Measurements from ENCODE around the gene ARID1B.

The ARID1B gene

DNA sequence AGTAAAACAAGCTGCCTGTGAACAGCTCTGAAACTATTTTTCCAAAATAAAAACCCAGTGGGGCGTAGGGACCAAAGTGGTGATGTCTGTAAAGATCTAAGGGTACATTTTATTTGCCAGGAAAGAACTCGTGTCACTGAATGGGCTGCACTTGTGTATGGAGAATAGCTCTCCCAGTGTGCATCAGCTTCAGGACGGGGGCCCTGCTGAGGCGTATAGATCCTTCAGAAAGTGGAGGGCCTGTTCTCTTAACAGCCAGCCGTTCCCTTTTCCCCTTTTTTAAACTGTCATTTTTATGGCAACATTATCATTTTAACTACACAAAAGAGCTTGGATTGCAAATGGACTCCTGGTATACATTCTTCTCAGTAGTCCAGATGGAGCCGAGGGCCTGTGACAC is 408.8 kb downstream of the ARID1B start:
- no peak for DNase-seq (ENCODE audit: low read depth)

DNA sequence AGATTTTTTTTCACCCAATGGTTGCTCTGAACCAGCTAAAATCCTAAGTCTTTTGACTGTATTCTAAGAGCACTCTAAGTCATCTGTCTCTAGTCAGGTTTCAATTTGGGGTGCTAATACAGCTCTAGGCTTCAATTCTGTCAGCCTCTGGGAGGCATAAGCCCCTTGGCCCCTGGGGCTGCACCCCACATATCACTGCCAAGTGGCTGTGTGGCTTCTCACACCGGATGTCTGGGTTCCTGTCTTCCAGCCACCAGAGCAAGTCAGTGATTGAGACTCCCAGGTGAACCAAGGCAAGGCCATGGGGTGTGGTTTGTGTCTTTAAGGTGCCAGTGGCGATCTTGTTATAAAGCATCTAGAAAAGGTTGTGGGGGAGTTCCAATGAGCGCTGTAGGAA is 409.6 kb downstream of the ARID1B start:
- DNase-seq (ENCODE audit: low read depth) = no peak

DNA sequence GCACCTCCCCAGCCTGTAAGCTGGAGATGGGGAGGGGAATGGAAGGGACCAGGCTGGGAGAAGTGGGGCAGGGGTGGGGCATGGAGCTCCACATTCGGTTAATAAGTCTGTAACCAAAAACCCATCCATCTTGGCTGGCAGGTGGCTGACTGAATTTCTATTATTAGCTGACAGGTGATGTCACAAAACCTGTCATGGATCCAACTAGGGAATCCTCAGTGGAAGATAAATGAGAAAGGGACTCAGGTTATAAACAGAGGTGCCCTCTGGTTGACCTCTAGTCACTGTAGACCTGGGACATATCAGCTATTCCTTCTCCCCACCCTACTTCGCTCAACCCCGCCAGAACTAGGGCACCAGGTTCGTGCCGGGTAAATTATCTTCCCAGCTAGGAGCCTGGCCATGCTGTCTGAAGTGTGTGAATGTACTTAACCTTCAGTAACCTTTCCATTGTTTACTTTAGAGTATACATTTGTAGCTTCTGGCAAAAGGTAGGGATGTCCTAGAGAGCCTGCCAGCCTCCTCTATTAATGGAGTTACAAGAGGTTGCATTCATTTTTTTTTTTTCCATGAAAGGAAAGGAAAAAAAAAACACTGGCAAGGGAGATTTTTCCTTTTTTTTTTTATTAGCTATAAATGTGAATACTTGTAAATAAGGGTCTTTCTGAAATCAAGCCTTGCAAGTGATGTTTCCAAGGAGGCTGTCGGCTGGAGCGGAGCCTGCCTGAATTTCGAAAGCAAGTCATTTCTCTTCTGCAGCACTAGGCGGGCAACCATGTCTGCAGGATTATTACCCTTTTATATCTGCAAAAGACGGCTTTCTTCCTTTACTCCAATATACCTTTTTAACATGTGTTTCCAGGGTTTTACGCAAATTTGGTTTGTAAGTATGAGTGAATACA is 410.3 kb downstream of the ARID1B start:
- no peak for DNase-seq (ENCODE audit: low read depth)

DNA sequence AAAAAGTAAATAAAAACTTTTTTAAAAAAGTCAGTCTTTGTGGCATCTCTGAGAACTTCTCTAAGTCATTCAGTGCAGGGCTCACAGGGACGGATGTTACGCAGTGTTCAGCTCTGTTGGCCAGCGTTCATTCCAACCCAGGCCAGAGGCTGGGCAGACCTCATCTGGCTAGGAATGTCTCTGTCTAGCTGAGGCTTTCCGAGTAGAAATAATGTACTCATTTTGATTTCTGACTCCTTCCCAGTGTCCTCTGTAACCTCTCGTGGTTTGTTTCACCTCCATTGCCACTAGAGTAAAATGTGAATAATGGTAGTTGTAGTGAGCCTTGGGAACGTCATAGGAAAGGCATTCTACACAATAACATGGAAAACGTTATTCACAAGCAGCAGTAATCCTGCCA is 411.0 kb downstream of the ARID1B start:
- no peak for DNase-seq (ENCODE audit: low read depth)

DNA sequence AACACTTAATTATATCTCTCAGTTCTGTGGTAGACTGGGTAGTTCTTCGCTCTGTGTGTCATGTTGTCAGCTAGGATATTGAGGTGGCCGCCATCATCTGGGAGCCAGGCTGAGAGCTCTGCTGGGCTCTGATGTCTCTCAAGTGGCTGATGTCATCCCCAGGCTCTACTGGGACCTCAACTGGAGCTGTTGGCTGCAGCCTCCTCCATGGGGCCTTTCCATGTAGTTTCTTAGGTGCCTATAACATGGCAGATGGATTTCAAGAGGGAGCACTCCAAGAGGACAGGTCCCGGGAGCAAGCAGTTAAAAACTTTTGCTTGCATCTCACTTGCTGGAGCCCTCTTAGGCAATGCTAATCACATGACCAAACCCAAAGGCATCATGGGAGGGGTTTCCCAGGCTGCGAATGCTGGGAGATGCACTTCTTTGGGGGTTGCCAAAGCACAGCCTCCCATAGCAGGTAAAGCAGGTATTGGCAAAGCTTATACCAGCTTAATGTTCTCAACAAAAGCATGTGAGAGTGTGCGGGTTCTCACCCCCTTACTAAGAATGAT is 416.3 kb downstream of the ARID1B start:
- no peak for DNase-seq (ENCODE audit: low read depth)

DNA sequence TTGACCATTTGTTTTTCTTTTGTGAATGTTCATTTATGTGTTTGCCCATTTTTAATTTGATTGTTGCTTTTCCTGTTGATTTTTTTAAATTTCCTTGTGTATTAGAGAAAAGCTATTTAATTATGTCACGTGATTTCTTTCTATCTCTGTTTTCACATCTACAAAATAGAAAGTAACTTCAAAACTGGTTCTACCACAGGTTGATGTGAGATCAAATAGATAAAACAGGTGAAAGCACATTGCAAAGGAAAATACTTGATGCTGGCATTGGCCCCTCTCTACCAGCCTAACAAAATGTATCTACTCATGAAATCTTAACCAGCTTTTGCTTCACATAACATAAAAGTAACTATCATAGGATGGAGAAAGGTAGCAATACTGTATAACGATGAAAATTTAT is 416.9 kb downstream of the ARID1B start:
- no peak for DNase-seq (ENCODE audit: low read depth)

DNA sequence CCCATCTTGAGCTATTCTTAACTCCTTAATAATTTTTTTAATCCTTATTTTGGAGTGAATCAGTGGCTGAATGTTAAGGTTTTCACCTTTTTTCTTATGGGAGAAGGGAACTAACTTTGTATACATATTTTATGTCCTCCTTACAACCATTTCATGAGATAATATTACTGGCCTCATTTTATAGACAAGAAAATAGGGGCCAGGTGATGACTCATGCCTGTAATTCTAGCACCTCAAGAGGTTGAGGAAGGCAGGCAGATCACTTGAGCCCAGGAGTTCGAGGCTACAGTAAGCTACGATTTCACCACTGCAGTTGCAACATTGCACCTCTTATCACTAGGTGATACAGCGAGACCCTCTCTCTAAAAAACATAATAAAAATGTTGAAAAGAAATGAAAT is 417.5 kb downstream of the ARID1B start:
- DNase-seq (ENCODE audit: low read depth) = no peak

DNA sequence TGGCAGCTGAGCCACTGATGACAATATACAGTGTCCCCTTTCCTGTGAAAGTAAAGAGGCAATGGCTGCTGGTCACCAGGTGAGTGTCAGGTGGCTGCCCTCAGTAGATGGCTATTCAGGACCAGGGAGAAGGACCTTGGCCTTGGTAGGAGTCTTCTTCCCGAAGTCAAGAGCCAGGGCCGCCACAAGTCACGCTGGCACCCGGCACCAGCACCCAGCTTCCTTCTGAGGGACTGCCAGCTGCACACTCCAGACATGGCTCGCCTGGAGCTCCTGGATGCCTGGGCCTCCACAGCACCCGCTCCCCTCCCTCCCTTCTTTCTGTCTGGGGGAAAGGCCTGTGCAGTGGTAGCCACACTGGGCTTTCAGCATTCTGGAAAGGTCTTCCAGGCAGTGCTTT is 419.2 kb downstream of the ARID1B start:
- no peak for DNase-seq (ENCODE audit: low read depth)

DNA sequence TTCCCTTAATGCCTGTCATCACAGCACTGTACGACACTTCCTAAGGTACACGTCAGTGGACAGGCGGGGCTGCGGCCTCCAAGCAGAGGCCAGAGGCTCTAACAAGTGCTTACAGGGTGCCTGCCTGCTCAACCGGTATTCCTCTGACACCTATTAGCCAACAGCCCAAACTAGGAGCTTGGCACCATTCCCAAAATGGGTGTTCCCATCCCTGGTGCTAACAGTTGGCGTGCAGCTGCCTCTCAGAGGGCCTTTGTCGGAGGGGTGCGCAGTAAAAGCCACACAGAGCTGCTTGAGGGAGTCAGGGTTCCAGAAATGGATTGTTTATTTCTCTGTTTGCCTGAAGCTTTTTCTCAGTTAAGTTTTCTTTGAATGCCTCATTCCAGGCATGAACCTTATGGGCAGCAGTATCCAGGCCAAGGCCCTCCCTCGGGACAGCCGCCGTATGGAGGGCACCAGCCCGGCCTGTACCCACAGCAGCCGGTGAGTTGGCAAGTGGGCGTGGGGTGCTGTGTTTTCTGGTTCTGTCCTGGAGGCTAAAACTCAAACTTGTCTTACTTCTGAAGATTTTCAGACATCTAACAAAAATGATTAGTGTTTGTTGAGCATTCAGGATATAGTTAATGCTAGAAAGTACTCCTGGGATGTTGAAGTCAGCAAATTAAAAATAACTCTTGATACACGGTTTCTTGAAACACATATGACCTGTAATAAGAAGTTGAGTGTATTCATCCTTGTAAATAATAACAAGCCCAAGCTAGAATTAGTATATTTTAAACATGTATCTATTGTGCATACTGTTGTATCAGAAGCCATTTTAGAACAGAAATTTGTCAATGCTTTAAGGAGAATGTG is 421.5 kb downstream of the ARID1B start:
- no peak for DNase-seq (ENCODE audit: low read depth)

DNA sequence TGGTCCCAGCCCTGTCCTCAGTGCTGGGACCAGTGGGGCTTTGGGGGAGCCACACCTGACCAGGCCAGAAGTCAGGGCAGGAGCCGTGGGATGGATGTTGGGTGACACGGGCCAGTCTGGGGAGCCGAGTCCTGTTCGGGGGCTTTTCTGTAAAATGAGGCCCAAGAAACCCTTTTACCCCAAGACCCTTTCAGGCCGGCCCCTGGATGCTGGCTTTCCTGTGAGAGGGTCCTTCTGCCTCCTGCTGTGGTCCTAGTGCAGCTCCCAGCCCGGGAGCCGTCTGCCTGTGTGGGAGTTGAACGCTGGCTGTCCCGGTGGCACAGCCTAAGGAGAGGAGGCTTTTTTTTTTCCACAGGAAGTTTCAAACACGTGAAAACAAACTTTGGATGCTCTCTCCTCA is 422.9 kb downstream of the ARID1B start:
- no peak for DNase-seq (ENCODE audit: low read depth)

DNA sequence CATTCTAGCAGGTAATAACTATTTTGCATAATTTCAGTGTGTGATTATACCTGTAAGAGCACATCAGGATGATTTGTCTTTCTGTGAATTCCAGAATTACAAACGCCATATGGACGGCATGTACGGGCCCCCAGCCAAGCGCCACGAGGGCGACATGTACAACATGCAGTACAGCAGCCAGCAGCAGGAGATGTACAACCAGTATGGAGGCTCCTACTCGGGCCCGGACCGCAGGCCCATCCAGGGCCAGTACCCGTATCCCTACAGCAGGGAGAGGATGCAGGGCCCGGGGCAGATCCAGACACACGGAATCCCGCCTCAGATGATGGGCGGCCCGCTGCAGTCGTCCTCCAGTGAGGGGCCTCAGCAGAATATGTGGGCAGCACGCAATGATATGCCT is 423.4 kb downstream of the ARID1B start:
- DNase-seq (ENCODE audit: low read depth) = no peak

DNA sequence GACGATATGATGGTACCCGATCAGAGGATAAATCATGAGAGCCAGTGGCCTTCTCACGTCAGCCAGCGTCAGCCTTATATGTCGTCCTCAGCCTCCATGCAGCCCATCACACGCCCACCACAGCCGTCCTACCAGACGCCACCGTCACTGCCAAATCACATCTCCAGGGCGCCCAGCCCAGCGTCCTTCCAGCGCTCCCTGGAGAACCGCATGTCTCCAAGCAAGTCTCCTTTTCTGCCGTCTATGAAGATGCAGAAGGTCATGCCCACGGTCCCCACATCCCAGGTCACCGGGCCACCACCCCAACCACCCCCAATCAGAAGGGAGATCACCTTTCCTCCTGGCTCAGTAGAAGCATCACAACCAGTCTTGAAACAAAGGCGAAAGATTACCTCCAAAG is 423.9 kb downstream of the ARID1B start:
- no peak for DNase-seq (ENCODE audit: low read depth)

DNA sequence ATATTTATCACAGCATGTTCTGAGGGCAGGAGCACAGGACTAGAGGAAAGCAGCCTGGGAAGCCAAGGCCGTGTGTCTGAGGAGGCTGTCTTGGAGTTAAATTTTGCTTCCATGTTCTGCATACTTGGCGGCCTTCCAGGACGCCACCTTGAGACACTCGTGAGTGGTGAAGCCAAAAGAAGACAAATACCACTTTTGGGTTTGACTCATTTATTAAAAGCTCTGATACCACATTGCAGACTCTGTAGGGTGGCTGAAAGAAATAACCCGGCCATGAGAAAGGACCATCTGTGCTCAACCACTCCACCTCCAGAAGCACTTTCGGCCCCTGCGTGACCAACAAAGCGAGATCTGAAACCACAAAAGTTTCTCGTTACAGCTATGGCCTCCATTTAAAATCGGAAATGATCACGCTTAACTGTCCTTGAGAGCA is 426.1 kb downstream of the ARID1B start:
- DNase-seq (ENCODE audit: low read depth) = no peak

DNA sequence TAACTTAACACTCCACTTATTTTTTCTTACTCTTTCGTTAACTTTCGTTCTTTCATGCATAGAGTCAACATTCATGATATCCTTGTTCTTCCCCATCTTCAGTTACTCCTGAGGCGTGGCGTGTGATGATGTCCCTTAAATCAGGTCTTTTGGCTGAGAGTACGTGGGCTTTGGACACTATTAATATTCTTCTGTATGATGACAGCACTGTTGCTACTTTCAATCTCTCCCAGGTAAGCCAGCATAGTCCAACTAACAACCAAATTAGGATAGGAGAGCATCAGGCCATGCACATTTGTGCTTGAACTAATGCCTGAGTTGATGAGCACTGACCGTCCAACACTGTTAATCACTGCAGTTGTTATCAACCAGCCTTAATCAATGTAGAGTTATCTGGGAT is 426.6 kb downstream of the ARID1B start:
- DNase-seq (ENCODE audit: low read depth) = no peak

DNA sequence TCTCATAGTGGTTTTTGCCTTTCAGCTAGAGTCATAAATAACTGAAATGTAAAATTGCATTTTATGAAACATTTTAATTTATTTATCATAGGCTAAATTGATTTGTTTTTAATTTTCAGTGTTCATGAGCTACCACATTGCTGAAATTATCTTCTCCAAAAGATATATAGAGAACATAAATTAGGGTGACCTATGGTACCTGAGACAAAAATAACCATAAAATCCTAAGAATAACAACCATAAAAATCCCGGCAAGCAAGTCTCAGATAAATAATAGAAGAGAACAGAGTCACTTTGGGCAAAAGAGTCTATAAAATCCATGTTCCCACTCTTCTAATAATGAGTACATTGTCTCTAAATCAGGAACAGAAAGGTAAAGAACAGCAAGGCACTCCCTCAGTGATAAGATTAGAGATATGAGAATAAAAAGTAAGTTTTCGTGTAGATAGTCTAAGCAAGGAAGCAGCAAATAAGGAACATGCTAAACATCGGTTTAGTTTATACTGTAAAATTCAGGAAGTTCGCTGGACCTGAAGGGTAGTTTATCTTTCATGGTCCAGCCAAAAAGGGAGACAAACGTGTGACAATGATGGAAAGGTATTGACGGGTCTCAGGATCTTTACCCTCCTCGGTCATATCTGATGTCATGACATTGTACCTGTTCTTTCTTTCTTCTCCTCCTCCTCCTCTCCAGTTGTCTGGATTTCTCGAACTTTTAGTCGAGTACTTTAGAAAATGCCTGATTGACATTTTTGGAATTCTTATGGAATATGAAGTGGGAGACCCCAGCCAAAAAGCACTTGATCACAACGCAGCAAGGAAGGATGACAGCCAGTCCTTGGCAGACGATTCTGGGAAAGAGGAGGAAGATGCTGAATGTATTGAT is 428.5 kb downstream of the ARID1B start:
- no peak for DNase-seq (ENCODE audit: low read depth)

DNA sequence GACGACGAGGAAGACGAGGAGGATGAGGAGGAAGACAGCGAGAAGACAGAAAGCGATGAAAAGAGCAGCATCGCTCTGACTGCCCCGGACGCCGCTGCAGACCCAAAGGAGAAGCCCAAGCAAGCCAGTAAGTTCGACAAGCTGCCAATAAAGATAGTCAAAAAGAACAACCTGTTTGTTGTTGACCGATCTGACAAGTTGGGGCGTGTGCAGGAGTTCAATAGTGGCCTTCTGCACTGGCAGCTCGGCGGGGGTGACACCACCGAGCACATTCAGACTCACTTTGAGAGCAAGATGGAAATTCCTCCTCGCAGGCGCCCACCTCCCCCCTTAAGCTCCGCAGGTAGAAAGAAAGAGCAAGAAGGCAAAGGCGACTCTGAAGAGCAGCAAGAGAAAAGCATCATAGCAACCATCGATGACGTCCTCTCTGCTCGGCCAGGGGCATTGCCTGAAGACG is 429.2 kb downstream of the ARID1B start:
- no peak for DNase-seq (ENCODE audit: low read depth)

DNA sequence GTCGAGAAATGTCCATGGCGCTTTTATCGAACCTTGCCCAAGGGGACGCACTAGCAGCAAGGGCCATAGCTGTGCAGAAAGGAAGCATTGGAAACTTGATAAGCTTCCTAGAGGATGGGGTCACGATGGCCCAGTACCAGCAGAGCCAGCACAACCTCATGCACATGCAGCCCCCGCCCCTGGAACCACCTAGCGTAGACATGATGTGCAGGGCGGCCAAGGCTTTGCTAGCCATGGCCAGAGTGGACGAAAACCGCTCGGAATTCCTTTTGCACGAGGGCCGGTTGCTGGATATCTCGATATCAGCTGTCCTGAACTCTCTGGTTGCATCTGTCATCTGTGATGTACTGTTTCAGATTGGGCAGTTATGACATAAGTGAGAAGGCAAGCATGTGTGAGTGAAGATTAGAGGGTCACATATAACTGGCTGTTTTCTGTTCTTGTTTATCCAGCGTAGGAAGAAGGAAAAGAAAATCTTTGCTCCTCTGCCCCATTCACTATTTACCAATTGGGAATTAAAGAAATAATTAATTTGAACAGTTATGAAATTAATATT is 430.4 kb downstream of the ARID1B start:
- no peak for DNase-seq (ENCODE audit: low read depth)

DNA sequence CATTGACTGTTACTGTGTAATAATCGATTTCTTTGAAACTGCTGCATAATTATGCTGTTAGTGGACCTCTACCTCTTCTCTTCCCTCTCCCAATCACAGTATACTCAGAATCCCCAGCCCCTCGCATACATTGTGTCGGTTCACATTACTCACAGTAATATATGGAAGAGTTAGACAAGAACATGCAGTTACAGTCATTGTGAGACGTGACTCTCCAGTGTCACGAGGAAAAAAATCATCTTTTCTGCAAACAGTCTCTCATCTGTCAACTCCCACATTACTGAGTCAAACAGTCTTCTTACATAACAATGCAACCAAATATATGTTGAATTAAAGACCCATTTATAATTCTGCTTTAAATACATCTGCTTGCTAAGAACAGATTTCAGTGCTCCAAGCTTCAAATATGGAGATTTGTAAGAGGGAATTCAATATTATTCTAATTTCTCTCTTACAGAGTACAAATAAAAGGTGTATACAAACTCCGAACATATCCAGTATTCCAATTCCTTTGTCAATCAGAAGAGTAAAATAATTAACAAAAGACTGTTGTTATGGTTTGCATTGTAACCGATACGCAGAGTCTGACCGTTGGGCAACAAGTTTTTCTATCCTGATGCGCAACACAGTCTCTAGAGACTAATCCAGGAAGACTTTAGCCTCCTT is 432.8 kb downstream of the ARID1B start:
- DNase-seq (ENCODE audit: low read depth) = no peak

DNA sequence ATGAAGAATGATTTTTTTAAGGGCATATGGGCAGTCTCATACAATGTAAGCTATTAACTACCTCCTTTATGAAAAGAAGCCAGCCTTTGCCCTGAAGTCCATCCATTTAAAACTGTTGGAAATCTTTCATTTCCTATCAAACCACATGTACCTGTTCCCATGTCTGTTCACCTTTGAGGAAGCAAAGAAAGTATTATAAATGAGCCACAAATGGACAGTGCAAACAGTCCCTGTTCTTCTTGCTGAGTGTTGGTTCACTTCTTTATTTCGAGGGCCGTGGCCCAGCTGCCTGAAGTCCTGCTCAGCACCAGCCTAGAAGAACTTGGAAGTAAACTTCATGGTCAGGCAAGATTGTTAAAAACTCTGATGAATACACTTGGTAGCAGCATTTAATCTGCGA is 433.8 kb downstream of the ARID1B start:
- no peak for DNase-seq (ENCODE audit: low read depth)

DNA sequence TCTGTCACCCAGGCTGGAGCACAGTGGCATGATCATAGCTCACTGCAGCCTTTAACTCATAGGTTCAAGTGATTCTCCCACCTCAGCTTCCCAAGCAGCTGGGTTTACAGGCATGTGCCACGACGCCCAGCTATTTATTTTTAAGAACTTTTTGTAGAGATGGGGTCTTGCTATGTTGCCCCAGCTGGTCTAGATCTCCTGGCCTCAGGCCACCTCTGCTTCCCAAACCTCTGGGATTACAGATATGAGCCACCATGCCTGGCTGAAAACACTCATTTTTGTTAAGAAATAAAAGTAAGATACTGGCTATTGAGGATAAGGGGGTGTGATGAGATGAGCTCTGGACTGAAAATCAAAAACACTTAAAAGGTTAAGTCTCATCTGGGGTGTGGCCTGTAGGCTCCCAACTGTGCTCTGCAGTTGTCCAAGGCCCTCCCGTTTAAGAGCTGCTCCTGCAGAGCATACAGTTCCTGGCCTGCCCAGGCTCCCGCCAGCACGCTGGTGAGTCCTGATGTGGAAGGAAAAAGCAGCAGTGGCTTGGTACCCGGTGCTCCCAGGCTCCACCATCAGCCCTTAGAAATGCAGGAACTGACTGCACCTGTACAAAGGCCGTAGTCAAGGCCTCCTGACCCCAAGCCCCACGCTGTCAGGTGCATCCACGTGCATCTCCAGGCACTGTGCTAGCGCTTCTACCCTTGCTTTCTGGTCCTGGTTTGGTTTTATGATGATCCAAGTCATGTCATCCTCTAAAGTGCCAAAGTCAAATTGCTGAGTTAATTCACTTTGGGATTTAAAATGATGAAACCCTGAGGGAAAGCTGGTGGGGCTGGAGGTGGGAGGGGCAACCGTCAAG is 434.7 kb downstream of the ARID1B start:
- DNase-seq (ENCODE audit: low read depth) = no peak

All from fibroblast of the conjunctiva (primary cell).